Measurements from ENCODE around the gene BUB3. TPM values are rescaled to one million over a fixed set of nuclear protein-coding genes. Genes with fewer than 3 reads are reported as not detected.

BUB3 gene
- total and polyA plus RNA-seq, 2 of the 8 experiments (the other 6 are each of a cell fraction or from before 2014, with no cell fraction given), result 183 to 207 TPM

- no peak overlapping the region for H3K4ac ChIP-seq (replicated peaks; ENCODE audit: insufficient read length, low read depth, low read length)
- H4K20me1 ChIP-seq (replicated peaks in 1 of 2; ENCODE audit: control insufficient read depth in 1 of 2, insufficient read depth in 2 of 2, low read length in 2 of 2), result peaks cover 11 to 29% of the 10 kb centered on the region in 2 experiments
- H4K8ac ChIP-seq (ENCODE audit: extremely low read depth, insufficient read depth, low read length), result no peak overlapping the region
- POLR2A ChIA-PET (ENCODE audit: partially characterized antibody), result interaction anchor here (0.8 to 3.4 kb wide), 3 partner anchors 10 to 12 kb away, joined by 3 to 37 read pairs (median 3); partner anchors contain the start of gene HMX2
- no peak overlapping the region for H2BK20ac ChIP-seq (ENCODE audit: low read length)
- H3K27me3 ChIP-seq (replicated peaks in 1 of 4; ENCODE audit: control insufficient read depth in 3 of 4, extremely low read depth in 1 of 4, insufficient read depth in 3 of 4, low read length in 3 of 4), result peaks cover 86 to 100% (median 98%) of the 10 kb centered on the region in 4 experiments
- H4K5ac ChIP-seq (ENCODE audit: insufficient read length, low read depth, low read length), result no peak overlapping the region
- H3K36me3 ChIP-seq (ENCODE audit: control insufficient read depth in 2 of 4, insufficient read depth in 4 of 4, low read length in 3 of 4), result no peaks in the 10 kb centered on the region; a peak in 1 of 8 replicates
- no peak overlapping the region for H3K9ac ChIP-seq (replicated peaks in 1 of 4; ENCODE audit: extremely low read depth in 1 of 4, low read depth in 3 of 4, low read length in 3 of 4)
- H3K9me3 ChIP-seq (ENCODE audit: insufficient read depth in 2 of 2, low read depth in 1 of 2, low read length in 1 of 2), result no peaks in the 10 kb centered on the region
- DNase-seq (ENCODE audit: low read depth in 1 of 2, low spot score in 2 of 2) (no peak), FAIRE-seq (no peak)
- 0 out of 2 replicates have a peak overlapping the region, but pooled peaks have one; percentile 9 for H3K18ac ChIP-seq (ENCODE audit: extremely low read depth, low read length)
- no peak overlapping the region for H2AFZ ChIP-seq (ENCODE audit: low read length)
- WGBS, 2 experiments (ENCODE audit: extremely low coverage in 1 of 2, insufficient coverage in 1 of 2, insufficient read length in 1 of 2, insufficient replicate concordance in 2 of 2, low coverage in 1 of 2, low lambda C conversion rate in 2 of 2, missing lambda C conversion rate in 1 of 2), result 6% methylated on average over 7 of the region's 7 CpGs; no CpG with 5 or more reads in 1 of the 2 experiments
- H2AK5ac ChIP-seq (ENCODE audit: low read depth, low read length), result no peak overlapping the region
- H2BK5ac ChIP-seq (ENCODE audit: low read depth, low read length), result no peak overlapping the region
- H2BK120ac ChIP-seq (replicated peaks; ENCODE audit: low read depth, low read length), result no peak overlapping the region
- peak overlapping the region; percentile 62 to 67 for H3K4me2 ChIP-seq (ENCODE audit: insufficient read depth in 1 of 2, low read depth in 2 of 2, low read length in 2 of 2)
- no peaks in the 10 kb centered on the region for H3K79me1 ChIP-seq (ENCODE audit: low read depth, low read length)
- 0 out of 2 replicates have a peak overlapping the region, but pooled peaks have one; percentile 18 for H2BK12ac ChIP-seq (ENCODE audit: low read depth, low read length)
- H4K91ac ChIP-seq (replicated peaks; ENCODE audit: insufficient read length, low read length), result no peak overlapping the region
- no peak overlapping the region for H3K23ac ChIP-seq (ENCODE audit: insufficient read length)
- peak overlapping the region in 3 of 4 experiments; percentile 1 to 50 (median 25); a peak in 4 of 8 replicates for H3K4me3 ChIP-seq (ENCODE audit: extremely low read depth in 1 of 4, insufficient read depth in 2 of 4, low read depth in 3 of 4, low read length in 4 of 4)
- no peaks in the 10 kb centered on the region for H3K79me2 ChIP-seq (ENCODE audit: control insufficient read depth in 1 of 2, insufficient read depth in 2 of 2, low read length in 2 of 2)
- no peak overlapping the region for H3K14ac ChIP-seq (ENCODE audit: insufficient read length)
- CTCF ChIA-PET (ENCODE audit: partially characterized antibody), result interaction anchor here (1.0 to 4.4 kb wide), 6 partner anchors 12 to 96 kb away, joined by 3 to 37 read pairs (median 5); partner anchors contain the start of gene BUB3
- H3K23me2 ChIP-seq (ENCODE audit: low read depth, low read length), result peaks cover 14% of the 10 kb centered on the region; the same call in 1 of the 2 replicates
- H3K27ac ChIP-seq (ENCODE audit: low read depth, low read length), result no peak overlapping the region
- no peak overlapping the region for H2BK15ac ChIP-seq (ENCODE audit: low read length)
- H3K4me1 ChIP-seq (replicated peaks in 1 of 4; ENCODE audit: control insufficient read depth in 3 of 4, insufficient read depth in 4 of 4, low read length in 3 of 4), result peaks cover 2 to 44% (median 29%) of the 10 kb centered on the region in 4 experiments
- H3K56ac ChIP-seq (replicated peaks; ENCODE audit: insufficient read length, low read depth, low read length), result no peak overlapping the region
- TF ChIP-seq CTBP2 (IDR thresholded peaks at IDR 0.05; ENCODE audit: borderline replicate concordance, insufficient read depth, insufficient read length, low read length) (no peak), NANOG (IDR thresholded peaks at IDR 0.05; ENCODE audit: insufficient read depth, low read depth, low read length, poor library complexity, severe bottlenecking) (no peak), HDAC6 (IDR thresholded peaks at IDR 0.05; ENCODE audit: low read depth, low read length) (no peak), KDM1A (IDR thresholded peaks at IDR 0.05; ENCODE audit: borderline replicate concordance, low read length) (no peak), E2F6 (IDR thresholded peaks at IDR 0.05) (no peak), CBX8 (IDR thresholded peaks at IDR 0.05; ENCODE audit: borderline replicate concordance, low read depth, low read length) (peak; percentile 91; the same call in 1 of the 2 replicates), TBP (IDR thresholded peaks at IDR 0.05; ENCODE audit: low read depth, low read length) (no peak), EGR1 (IDR thresholded peaks at IDR 0.05; ENCODE audit: borderline replicate concordance, low read depth, low read length) (no peak)
Measured at GRCh38 chr10:123139165-123139520, 15.1 kb upstream of the BUB3 start.

Data from H1 (cell line).